GM19099 (cell line): ENCODE data around the gene SIK3.

Source experiments
- POLR2A ChIP-seq: IDR thresholded peaks from 3 replicates; pipeline ENCODE4 v1.6.1; 2011; ENCODE audit warnings: low read depth; ENCODE audit not compliant: insufficient read length; ENCODE audit errors: extremely low read depth

The SIK3 gene

GRCh38 chr11:116793772-116794097 is 304.5 kb downstream of the SIK3 start:
- no peak for TF ChIP-seq POLR2A
